Endometrium (tissue), 2 donors: ENCODE data around the gene TEDDM1.

Experiments used
- FAIRE-seq: peaks from 2 replicates; lab custom pipeline; 2012; peaks lifted over from hg19 to GRCh38; lab: Jason Lieb, UNC
- donor health status: control.
- donor health status: control.

Gene TEDDM1

DNA sequence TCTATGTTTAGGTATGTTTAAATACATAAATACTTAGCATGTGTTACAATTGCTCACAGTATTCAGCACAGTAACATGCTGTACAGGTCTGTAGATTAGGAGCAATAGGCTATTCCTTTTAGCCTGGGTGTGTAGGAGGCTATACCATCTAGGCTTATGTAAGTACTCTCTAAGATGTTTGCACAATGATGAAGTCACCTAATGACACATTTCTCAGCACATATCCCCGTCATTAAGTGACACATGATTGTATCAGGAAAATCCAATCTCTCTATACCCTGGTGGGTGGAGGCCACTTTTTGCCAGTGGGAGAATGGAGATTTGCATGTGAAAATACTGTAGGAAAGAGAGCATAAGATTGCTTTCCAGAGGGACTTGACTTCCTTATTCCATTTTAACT is 5.5 kb upstream of the TEDDM1 start:
- no peak for FAIRE-seq

DNA sequence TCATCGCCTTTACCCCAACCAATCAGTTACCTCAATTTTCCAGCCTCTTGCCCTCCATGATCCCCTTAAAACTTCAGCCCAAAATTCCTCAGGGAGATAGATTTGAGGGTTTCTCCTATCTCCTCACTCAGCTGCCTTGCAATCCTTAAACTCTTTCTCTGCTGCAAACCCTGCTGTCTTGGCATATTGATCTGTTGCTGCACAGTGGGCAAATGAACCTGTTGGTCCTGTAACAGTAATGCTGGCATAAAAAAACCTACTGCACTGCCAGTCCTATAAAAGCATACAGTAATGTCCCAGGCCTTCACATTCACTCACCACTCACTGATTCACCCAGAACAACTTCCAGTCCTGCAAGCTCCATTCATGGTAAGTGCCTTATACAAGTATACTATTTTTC is 5.1 kb upstream of the TEDDM1 start:
- no peak for FAIRE-seq

DNA sequence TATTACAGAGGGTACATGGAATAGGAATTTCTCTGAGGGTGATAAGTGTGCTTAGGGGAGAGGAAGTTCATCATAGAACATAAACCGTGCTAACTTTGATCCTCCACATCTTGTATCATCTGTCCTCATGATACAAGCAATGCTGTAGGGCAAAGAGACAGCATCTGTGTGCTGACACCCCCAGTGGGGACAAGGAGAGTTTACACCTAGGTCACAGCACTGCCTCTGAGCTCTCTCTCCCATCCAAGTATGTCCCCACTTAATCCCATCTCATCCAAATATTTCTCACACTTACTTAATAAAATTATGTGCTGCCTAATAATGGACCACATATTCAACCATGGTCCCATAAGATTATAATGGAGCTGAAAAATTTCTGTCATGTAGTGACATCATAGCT is 4.3 kb upstream of the TEDDM1 start:
- no peak for FAIRE-seq

DNA sequence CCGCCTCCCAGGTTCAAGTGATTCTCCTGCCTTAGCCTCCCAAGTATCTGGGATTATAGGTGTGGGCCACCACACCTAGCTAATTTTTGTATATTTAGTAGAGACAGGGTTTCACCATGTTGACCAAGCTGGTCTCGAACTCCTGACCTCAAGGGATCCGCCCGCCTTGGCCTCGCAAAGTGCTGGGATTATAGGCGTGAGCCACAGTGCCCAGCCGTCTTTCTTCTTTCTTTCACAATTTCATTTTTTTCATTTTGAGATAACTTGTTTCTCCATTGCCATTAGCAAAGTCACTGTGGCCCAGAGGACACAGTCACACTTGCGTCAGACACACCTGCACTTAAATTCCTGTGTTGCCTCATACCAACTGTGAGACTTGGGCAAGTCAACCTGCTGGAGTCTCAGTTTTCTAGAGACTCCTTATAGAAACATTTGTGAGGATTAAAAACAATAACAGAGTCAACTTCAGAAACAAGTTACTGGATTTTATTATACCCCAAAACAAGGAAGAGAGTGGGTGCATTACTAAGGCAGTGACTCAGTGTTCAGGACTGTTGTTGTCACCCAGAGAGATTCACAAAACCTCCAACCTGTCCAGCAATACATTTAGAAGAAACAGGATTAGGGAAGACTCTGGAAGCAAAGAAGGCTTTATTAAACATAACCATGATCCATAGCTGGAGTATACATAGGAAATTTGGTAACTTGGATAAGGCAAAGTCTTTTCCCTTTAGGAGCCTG is 2.6 kb downstream of the TEDDM1 start:
- no peak for FAIRE-seq

DNA sequence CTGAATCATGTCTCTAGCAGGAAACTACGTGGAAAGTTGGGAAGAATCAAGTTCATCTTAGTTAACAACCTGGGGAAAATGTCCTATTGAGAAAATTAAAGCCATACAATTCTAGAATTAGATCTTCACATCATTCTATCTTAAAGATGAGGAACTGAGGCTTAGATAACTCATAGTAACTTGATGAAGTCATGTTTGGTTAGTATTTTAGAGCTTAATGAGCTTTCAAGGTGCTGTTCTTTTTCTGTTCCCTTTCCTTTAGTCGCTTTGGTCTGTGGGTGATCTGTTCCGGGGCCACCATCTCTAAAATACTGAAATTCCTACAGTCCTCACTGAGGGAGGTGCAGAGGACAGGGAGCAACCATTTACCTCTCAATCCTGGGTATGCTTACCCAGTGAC is 4.6 kb downstream of the TEDDM1 start:
- FAIRE-seq, result no peak

DNA sequence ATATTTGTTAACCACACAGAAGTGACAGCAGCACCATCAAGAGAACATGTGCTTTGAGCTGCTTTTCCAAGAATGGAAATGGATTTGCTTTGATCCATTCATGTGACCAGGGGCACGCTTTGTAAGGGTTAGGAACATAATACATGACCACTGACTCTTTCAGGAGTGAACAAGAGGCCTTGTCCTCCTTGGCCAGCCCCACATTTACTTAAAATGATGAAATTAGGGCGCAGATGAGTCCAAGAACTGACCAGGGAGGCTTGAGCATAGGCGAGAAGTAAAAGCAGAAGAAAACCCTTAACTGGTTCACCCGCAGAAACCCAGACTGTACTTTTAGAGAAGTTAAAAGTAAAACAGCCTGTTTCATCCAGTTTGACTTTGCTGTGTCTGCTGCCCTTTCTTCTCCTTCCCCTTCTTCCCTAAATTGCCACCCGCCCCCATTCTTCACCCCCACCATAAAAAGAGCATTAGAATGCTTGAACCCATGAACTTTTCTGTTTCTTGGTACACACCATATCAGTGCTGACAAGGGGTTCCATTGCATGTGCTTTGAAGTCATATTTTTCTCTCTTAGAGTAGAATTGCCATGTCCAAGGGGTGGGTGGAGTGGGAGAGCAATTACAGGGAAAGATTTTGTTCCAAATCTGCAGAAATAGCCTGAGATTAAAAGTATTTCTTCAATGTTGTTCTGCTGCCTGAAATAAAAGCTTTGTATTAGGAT is 6.3 kb downstream of the TEDDM1 start:
- FAIRE-seq, result no peak

DNA sequence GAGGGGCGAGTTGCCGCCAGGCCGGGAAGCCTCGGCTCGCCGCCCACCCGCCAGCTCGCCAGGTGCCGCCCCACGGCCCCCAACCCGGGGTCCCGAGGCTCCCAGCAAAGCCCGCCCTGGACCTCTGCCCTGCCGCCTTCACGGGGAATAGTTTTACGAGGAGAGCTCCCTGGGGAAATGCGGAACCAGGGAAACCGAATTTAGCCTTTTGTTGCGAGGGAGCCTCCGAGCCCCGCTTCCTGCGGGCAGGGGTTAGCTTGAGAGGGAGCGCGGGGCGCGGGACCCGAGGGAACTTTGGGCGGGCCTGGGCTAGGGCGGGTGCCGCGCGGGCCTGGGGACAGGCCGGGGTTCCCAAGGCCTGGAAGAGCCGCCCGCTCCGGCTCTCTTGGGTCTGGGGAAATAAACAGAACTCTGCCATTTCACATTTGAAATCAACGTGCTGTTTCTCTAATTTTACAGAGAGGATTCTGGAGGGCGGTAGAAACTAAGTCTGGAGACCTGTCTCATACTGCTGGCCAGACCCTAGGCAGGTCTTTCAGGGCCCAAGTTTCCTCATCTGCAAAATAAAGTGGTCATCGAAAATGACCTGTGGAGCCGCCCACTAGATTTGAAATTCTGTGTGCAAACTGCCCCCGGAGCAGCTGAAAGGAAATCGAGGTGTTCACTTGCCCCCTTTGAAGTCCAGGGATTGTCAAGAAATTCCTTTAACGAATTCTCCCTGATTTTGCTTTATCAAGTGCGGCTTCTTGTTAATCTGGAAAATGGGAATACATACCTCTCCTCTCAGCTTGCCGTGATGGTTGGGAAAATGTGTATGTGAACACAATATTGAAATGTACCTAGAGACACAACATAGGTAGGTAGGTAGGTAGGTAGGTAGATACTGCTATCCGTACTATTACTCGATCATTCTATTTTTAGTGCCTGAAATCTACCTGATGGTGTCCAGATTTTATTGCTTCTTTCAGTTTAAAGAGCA is 8.1 kb downstream of the TEDDM1 start:
- no peak for FAIRE-seq

DNA sequence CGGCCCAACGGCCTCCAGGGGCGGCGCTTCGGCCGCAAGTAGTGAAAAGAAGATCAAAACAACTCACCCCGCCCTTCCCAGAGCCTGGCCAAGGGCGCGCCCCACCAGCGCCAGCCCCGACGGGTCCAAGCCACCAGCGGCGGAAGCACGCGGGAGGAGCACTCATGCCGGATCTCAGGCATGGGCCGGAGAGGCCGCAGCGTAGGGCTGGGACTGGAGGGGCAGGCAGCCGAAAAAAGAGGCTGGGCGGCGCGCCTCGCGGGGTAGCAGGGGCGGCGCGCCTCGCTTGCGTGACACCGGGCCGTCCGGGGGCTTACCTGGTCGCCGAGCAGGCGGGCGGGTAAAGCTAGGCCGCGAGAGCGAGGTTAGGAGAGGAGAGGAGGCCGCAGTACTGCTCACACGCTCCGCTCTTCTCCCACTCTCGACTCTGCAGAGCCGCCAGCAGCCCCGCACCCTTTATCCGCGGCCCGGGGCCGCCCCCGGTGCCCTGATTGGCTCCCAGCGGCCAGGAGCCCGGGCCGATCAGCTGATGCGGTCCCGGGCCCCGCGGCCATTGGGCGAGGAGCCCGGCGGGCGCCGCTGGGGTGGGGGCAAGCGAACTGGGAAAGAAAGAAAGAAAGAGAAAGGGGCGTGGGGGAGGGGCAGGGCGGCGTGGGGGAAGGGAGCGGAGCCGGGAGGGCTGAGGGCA is 9.0 kb downstream of the TEDDM1 start, which contains the start of gene GLUL:
GLUL (minus strand) TSS at position 429 of the 688 bp plus-strand sequence. CDS start 3,053 bp downstream, outside the sequence.
- FAIRE-seq, result no peak

DNA sequence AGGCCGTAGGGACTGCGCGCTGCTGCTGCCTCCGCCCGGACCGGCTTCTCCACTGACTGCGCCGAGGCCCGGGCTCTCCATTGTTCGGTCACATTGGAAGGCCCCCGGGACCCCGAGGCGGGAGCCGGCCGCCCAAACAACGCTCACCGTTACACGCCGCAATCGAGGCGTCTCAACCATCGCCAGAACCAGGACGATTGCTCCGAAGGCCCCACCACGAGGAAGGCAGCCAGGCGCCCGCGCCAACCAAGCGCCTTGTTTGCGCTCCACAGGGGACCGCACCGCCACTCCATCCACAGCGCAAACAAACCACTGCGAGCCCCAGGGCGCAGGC is 9.5 kb downstream of the TEDDM1 start:
- FAIRE-seq, result no peak

DNA sequence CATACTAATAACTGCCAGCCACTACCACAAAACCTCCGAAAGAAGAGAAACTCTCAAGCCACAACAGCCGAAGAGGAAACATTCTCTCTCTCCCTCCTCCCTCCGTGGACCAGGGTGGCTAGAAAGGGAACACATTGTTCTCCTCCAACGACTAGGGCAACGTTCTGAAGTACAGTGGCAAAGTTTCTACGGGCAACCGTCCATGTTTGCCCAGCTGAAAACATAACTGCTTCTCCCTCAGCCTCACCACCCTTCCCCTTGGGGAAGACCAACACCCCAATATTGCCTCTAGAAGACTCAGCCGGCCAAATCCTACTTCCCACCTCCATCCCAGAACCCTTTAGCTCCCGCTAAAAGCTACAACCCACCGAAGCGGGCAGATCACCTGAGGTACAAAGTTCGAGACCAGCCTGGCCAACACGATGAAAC is 10.8 kb downstream of the TEDDM1 start:
- FAIRE-seq, result no peak

DNA sequence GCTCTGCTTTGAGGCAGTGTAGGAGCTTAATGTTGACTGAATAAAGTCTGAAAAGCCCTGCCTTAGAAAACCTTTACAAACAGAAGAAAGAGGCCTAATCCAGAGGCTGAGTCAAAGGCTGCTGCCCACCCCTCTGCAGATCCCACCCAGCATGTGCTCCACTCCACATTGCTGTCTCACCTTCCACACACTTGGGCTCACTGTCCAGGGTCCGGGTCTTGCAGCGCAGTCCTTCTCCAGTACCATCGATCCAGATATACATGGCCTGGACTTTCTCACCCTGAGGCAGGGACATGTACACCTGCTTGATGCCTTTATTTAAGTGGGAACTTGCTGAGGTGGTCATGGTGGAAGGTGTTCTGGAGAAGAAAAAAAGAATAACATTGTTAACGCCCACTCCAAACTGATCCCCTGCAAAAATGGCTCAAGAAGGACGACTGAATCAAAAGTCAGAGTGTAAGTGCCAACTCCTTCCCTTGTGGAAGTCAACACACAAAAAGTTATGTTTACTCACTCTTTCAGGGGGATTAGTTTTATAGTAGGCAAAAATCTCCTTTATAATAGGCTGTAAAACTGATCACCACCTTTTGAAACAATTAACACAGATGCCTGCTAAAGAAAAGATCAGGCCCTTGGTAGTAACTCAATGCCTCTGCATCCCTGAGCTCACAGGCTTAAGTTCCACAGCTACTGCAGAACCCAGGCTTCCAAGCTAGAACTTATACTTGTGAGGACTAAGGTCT is 11.9 kb downstream of the TEDDM1 start:
- no peak for FAIRE-seq

DNA sequence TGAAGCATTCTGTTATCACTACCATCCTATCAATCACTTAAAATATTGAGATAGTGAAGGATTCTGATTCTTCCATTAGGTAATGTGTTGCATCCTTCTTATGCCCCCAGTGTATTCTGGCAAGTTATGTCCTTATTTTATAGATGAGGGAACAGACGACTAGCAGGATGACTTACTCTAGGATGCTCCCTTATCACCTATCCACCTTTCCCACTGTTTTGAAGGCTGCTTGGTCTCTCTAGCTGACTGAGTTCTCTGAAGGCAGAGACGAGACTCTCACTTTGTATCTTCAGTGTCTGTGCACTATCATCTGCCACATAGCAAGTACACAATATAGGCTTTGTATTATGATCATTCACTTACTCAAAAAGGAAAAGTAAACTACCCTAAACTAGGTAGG is 12.9 kb downstream of the TEDDM1 start:
- FAIRE-seq, result no peak

DNA sequence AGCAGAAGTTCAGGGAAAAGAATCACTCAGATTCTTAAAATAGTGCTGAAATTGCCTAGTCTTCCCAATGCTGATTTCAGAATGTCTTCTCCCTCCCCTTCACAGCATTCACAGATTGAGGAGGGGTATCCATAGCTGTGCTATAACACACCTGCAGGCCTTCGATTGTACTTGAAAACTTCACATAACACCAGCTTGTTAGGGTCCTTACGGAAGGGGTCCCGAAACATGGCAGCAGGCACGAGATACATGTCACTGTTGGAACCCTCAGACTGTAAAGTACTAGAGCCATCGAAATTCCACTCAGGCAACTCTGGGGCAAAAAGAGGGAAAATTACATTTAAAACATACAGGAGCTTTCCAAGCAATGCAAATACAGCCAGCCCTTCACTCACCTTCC is 13.5 kb downstream of the TEDDM1 start:
- FAIRE-seq, result no peak

DNA sequence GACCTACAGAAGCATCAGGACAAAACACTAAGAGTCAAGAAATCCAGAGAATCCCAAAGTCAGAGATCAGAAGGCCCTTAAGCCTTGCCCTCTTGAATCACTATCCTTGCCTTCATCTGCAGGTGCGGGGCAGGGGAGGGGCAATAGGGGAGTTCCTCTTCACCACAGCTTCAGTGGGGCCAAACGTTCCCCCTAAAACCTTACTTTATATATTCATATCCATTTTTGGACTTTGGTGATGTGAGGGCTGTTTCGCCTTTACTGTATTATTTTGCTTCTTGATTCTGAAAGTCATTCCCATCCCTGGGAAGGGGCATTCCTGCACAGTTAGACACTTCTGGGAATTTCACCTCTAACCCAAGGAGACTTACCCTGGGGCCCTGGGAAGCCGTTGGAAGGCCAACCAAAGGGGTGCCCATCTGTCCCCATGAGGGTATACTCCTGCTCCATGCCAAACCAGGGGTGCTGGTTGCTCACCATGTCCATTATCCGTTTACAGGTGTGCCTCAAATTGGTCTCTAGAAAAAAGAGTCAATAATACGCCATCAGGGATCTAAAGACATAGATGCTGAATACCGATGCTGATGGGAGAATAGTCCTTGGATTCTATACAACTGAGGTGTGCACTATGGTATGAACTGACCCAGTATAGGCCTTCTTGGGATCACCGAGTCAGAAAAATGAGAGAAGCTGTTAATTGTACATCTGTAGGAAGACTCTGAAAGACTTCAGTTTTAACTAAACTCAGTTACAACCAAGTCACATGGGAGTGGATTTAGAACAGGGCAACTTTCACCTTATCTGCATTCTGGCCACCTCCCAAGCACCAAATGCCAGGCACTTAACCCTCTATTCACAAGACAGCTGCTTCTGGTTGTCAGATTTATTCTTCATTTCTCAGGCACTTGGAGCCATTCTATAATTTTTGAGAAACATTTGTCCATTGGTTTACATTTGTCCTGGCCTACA is 14.3 kb downstream of the TEDDM1 start:
- FAIRE-seq, result no peak

DNA sequence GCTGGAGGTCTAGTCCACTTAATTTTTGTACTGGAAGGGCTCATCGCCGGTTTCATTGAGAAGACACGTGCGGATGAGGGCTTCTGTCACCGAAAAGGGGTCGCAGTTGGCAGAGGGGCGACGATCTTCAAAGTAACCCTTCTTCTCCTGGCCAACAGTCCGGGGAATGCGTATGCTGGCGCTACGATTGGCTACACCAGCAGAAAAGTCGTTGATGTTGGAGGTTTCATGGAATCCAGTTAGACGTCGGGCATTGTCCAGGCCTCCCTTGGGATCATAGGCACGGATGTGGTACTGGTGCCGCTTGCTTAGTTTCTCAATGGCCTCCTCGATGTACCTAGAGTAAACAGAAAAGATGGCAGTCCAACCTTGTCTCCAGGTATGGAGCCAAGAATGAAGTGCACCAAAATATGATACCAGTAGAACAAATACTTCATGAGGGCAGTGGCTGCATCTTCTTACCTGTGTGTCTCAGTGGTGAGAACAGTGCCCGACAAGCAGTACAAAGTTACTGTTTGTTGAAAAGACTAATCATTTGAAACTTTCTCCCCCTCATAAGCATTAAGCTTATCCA is 16.0 kb downstream of the TEDDM1 start:
- no peak for FAIRE-seq

DNA sequence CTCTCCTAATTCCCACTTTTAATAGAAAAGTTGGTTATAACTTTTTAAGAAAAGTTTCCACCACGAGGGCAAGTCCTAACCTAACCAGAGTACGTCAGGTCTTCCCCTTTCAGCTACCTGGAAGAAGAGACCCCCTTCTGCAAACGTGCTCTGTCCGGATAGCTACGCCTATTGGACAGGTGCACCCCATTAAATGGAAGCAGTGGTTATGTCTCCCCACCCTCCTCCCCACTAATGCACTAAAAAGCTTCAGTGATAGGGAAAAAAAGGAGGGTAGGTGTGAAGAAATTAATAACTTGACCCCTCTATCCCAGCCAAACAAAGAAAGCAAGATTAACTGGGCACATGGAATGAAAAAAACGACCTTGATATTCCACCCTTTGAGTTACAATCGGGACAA is 16.5 kb downstream of the TEDDM1 start:
- no peak for FAIRE-seq

DNA sequence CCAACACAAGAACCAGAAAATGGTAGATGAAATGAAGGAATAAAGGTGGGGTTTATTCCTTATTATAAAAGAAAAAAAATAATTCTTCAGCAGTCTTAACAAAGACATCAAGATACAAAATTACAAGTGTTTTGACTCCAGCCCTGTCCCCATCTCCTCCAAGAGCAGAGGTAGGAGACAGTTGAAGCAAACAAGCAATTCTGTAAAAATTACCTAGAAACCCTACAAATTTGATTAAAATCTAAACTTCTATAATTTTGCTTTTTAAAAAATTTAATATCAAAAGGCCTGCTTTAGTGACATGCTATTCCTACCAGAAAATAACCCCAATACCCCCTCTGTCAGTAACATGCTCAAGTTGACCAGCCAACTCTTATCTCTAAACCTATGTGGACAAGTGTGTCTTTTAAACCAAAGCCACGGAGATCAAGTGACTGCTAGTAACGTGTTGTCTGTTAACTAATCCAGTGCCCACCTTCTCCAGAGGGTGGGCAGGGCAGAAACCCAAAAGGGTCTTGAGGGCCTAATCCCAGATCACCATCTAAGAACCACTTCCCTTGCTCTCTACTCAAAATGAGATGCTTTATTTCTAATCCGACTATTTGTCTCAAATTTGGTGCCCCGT is 17.3 kb downstream of the TEDDM1 start:
- no peak for FAIRE-seq

DNA sequence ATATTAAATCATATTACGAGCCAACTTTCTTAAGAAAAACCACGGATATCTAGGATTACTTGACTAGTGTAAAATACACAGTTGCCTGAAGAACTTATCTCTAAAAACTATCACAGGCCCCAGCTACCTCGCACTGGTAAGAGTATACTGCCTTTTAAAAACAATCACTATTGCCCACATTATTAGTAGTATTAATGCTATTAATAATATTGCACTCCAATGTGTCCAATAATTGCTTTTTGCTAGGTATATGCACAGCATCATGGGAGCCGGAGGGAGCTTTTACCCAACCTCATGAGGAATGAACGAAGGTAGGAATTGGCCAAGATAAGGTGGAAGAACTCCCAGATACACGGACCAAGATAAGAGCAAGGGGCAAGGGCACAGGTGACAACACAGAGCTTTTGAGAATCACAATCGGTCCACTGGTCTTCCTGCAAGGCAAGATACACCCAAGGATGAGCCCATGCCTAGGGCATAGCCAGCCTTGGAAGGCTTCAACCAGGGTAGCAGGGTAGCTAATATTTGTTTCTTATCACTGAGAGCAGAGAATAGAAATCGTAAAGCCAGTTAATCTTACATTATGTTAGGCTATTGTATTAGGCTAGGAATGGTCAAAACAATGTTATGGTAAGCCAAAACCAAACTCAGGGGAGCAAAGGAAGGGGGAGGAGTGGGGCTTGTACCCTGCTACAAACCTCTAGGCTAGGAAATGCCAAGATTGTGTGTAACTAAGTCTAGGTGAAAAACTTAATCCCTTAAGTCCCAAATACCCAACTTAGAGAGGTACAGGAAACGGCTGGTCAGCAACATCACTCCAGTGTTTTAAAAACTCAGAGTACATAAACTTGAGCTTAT is 18.3 kb downstream of the TEDDM1 start:
- FAIRE-seq, result no peak
